Measurements from ENCODE around the gene UBE2M.

Gene UBE2M

GRCh38 chr19:58552655-58553054, 5.8 kb downstream of the UBE2M start:
- Histone ChIP-seq H3K27ac (ENCODE audit: low read length) (no peak overlapping the region), H3K9ac (ENCODE audit: low read depth, low read length) (no peak overlapping the region), H3K4me1 (ENCODE audit: insufficient read depth, low read length) (peaks cover 81% of the 10 kb centered on the region), H3K4me2 (ENCODE audit: insufficient read depth, low read length) (no peak overlapping the region; the same call in 1 of the 2 replicates), H2AFZ (ENCODE audit: low read depth, low read length) (no peak overlapping the region), H3K27me3 (ENCODE audit: insufficient read depth, low read length, poor library complexity) (no peaks in the 10 kb centered on the region), H3K4me3 (ENCODE audit: low read depth in 1 of 2, low read length in 2 of 2) (no peak overlapping the region), H3K9me3 (ENCODE audit: insufficient read depth, low read length, severe bottlenecking) (no peaks in the 10 kb centered on the region), H3K36me3 (ENCODE audit: insufficient read depth, low read length) (peaks cover 72% of the 10 kb centered on the region), H3K79me2 (ENCODE audit: insufficient read depth, low read length) (peaks cover 83% of the 10 kb centered on the region), H4K20me1 (ENCODE audit: insufficient read depth, low read length) (peaks cover 75% of the 10 kb centered on the region)
- DNase-seq (no peak), ATAC-seq (ENCODE audit: insufficient read depth, low read depth) (no peak)
- TF ChIP-seq EZH2 (IDR thresholded peaks at IDR 0.05; ENCODE audit: borderline replicate concordance, low read depth, low read length, severe bottlenecking): no peak
- TF ChIP-seq, protein P1, sequence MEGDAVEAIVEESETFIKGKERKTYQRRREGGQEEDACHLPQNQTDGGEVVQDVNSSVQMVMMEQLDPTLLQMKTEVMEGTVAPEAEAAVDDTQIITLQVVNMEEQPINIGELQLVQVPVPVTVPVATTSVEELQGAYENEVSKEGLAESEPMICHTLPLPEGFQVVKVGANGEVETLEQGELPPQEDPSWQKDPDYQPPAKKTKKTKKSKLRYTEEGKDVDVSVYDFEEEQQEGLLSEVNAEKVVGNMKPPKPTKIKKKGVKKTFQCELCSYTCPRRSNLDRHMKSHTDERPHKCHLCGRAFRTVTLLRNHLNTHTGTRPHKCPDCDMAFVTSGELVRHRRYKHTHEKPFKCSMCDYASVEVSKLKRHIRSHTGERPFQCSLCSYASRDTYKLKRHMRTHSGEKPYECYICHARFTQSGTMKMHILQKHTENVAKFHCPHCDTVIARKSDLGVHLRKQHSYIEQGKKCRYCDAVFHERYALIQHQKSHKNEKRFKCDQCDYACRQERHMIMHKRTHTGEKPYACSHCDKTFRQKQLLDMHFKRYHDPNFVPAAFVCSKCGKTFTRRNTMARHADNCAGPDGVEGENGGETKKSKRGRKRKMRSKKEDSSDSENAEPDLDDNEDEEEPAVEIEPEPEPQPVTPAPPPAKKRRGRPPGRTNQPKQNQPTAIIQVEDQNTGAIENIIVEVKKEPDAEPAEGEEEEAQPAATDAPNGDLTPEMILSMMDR (IDR thresholded peaks at IDR 0.05; ENCODE audit: borderline replicate concordance, extremely low read depth, low read length, poor library complexity, severe bottlenecking): no peak

- Histone ChIP-seq H3K27me3 (ENCODE audit: insufficient read depth, low read length, poor library complexity) (no peaks in the 10 kb centered on the region), H3K79me2 (ENCODE audit: insufficient read depth, low read length) (peaks cover 83% of the 10 kb centered on the region), H3K36me3 (ENCODE audit: insufficient read depth, low read length) (peaks cover 73% of the 10 kb centered on the region), H3K9ac (ENCODE audit: low read depth, low read length) (no peak overlapping the region), H3K27ac (ENCODE audit: low read length) (no peak overlapping the region), H4K20me1 (ENCODE audit: insufficient read depth, low read length) (peaks cover 75% of the 10 kb centered on the region), H3K4me1 (ENCODE audit: insufficient read depth, low read length) (peaks cover 81% of the 10 kb centered on the region), H3K9me3 (ENCODE audit: insufficient read depth, low read length, severe bottlenecking) (no peaks in the 10 kb centered on the region), H2AFZ (ENCODE audit: low read depth, low read length) (no peak overlapping the region), H3K4me2 (ENCODE audit: insufficient read depth, low read length) (peak overlapping the region; percentile 33; the same call in 1 of the 2 replicates), H3K4me3 (ENCODE audit: low read depth in 1 of 2, low read length in 2 of 2) (no peak overlapping the region)
- ATAC-seq (ENCODE audit: insufficient read depth, low read depth) (no peak), DNase-seq (peak; percentile 18)
- TF ChIP-seq, protein P1 (IDR thresholded peaks at IDR 0.05; ENCODE audit: borderline replicate concordance, extremely low read depth, low read length, poor library complexity, severe bottlenecking): no peak
- TF ChIP-seq EZH2 (IDR thresholded peaks at IDR 0.05; ENCODE audit: borderline replicate concordance, low read depth, low read length, severe bottlenecking): no peak
Measured at GRCh38 chr19:58551577-58552471, 6.6 kb downstream of the UBE2M start.

DNA sequence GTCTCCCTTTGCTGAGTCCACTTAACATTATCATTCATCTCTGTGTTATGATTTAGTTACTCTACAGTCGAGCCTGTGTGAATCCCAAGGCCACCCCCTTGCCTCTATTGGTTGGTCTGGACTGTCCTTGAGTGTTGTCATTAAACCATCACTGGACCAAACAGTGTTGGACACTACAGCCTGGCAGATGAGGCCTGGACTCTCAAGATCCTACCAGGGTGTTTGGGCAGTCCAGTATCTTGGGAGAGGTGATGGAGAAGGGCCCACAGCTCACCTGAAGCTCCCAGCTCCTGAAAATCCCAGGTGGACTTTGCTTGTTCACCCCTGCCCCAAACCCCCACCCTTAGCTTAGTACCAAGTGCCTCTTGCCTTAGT, 7.3 kb downstream of the UBE2M start:
- Histone ChIP-seq H3K79me2 (ENCODE audit: insufficient read depth, low read length) (peaks cover 83% of the 10 kb centered on the region), H3K9me3 (ENCODE audit: insufficient read depth, low read length, severe bottlenecking) (no peaks in the 10 kb centered on the region), H3K9ac (ENCODE audit: low read depth, low read length) (no peak overlapping the region), H4K20me1 (ENCODE audit: insufficient read depth, low read length) (peaks cover 76% of the 10 kb centered on the region), H3K4me3 (ENCODE audit: low read depth in 1 of 2, low read length in 2 of 2) (no peak overlapping the region), H3K27me3 (ENCODE audit: insufficient read depth, low read length, poor library complexity) (no peaks in the 10 kb centered on the region), H3K36me3 (ENCODE audit: insufficient read depth, low read length) (peaks cover 73% of the 10 kb centered on the region), H3K27ac (ENCODE audit: low read length) (no peak overlapping the region), H3K4me2 (ENCODE audit: insufficient read depth, low read length) (no peak overlapping the region), H2AFZ (ENCODE audit: low read depth, low read length) (no peak overlapping the region), H3K4me1 (ENCODE audit: insufficient read depth, low read length) (peaks cover 81% of the 10 kb centered on the region)
- DNase-seq (no peak), ATAC-seq (ENCODE audit: insufficient read depth, low read depth) (no peak)
- TF ChIP-seq, protein P1 (IDR thresholded peaks at IDR 0.05; ENCODE audit: borderline replicate concordance, extremely low read depth, low read length, poor library complexity, severe bottlenecking): no peak
- no peak for TF ChIP-seq EZH2 (IDR thresholded peaks at IDR 0.05; ENCODE audit: borderline replicate concordance, low read depth, low read length, severe bottlenecking)

Measured in DND-41 (cell line).